ENCODE measurements around the gene AK8.

GRCh38 chr9:132892400-132892799 lies 14.3 kb upstream of the AK8 start:
- TF ChIP-seq CTCF (IDR thresholded peaks at IDR 0.05) (no peak), POLR2A (IDR thresholded peaks at IDR 0.05) (no peak)
